Measurements from ENCODE around the gene TUBGCP2.
A peak's percentile ranks its signal among the peaks of the same experiment; 100 is the strongest.
"Not testable (repeated sequence)": the region's sequence is repeated elsewhere in the genome, so short reads cannot be mapped to it uniquely, and the experiment has no call there.

Gene TUBGCP2

GRCh38 chr10:133325440-133326222 lies 17.0 kb upstream of the TUBGCP2 start:
- no peak for DNase-seq (ENCODE audit: low spot score)

GRCh38 chr10:133324857-133325260 lies 16.2 kb upstream of the TUBGCP2 start:
- no peak for DNase-seq (ENCODE audit: low spot score)

- DNase-seq (ENCODE audit: low spot score), result no peak
Observed at GRCh38 chr10:133324198-133324792, 15.6 kb upstream of the TUBGCP2 start.

GRCh38 chr10:133322064-133322709 lies 13.5 kb upstream of the TUBGCP2 start:
- DNase-seq (ENCODE audit: low spot score), result not testable (repeated sequence)

GRCh38 chr10:133320852-133321422 lies 12.3 kb upstream of the TUBGCP2 start:
- not testable (repeated sequence) for DNase-seq (ENCODE audit: low spot score)

GRCh38 chr10:133318494-133319127 lies 9.9 kb upstream of the TUBGCP2 start:
- peak; percentile 65 for DNase-seq (ENCODE audit: low spot score)

- DNase-seq (ENCODE audit: low spot score), result no peak
Observed at GRCh38 chr10:133316732-133317131, 8.1 kb upstream of the TUBGCP2 start.

GRCh38 chr10:133316266-133316665 lies 7.6 kb upstream of the TUBGCP2 start:
- DNase-seq (ENCODE audit: low spot score), result no peak

- DNase-seq (ENCODE audit: low spot score), result no peak
Observed at GRCh38 chr10:133315847-133316246, 7.2 kb upstream of the TUBGCP2 start.

GRCh38 chr10:133314911-133315310 lies 6.2 kb upstream of the TUBGCP2 start:
- no peak for DNase-seq (ENCODE audit: low spot score)

- DNase-seq (ENCODE audit: low spot score), result no peak
Observed at GRCh38 chr10:133313192-133313591, 4.5 kb upstream of the TUBGCP2 start.

- no peak for DNase-seq (ENCODE audit: low spot score)
Observed at GRCh38 chr10:133312769-133313145, 4.1 kb upstream of the TUBGCP2 start.

GRCh38 chr10:133312016-133312768 lies 3.5 kb upstream of the TUBGCP2 start:
- no peak for DNase-seq (ENCODE audit: low spot score)

GRCh38 chr10:133311570-133311969 lies 2.9 kb upstream of the TUBGCP2 start:
- no peak for DNase-seq (ENCODE audit: low spot score)

GRCh38 chr10:133310789-133311188 lies 2.1 kb upstream of the TUBGCP2 start:
- DNase-seq (ENCODE audit: low spot score), result no peak

- DNase-seq (ENCODE audit: low spot score), result no peak
Observed at GRCh38 chr10:133310399-133310755, 1.7 kb upstream of the TUBGCP2 start.

GRCh38 chr10:133309720-133310398 lies 1.2 kb upstream of the TUBGCP2 start:
- no peak for DNase-seq (ENCODE audit: low spot score)

- DNase-seq (ENCODE audit: low spot score), result peak; percentile 97
Observed at GRCh38 chr10:133309100-133309719, 538 bp upstream of the TUBGCP2 start.

GRCh38 chr10:133307776-133308420 lies 774 bp downstream of the TUBGCP2 start:
- DNase-seq (ENCODE audit: low spot score), result peak; percentile 51

- no peak for DNase-seq (ENCODE audit: low spot score)
Observed at GRCh38 chr10:133306941-133307379, 1.7 kb downstream of the TUBGCP2 start.

All from AG08395 (cell line).